Mucosa of rectum (tissue), 2 donors: ENCODE results near the gene EPHB6.

ENCODE experiments used
- H3K27ac ChIP-seq, 2 donors: one replicate each; pipeline ENCODE4 v1.7.0; 2013; ENCODE audit warnings: inconsistent platforms in 2 of 2, low read depth in 2 of 2, low read length in 2 of 2
- H3K27me3 ChIP-seq, 2 donors: one replicate each; pipeline ENCODE4 v1.7.0; 2013; ENCODE audit warnings: low read length in 2 of 2; ENCODE audit not compliant: control insufficient read depth in 2 of 2, insufficient read depth in 2 of 2
- H3K36me3 ChIP-seq, 2 donors: one replicate each; pipeline ENCODE4 v1.7.0; 2013; ENCODE audit warnings: low read length in 2 of 2; ENCODE audit not compliant: control insufficient read depth in 2 of 2, insufficient read depth in 2 of 2
- H3K4me1 ChIP-seq, 2 donors: one replicate each; pipeline ENCODE4 v1.7.0; 2013; ENCODE audit warnings: low read length in 2 of 2, mild to moderate bottlenecking in 1 of 2; ENCODE audit not compliant: control insufficient read depth in 2 of 2, insufficient read depth in 2 of 2
- H3K4me3 ChIP-seq, 2 donors: one replicate each; pipeline ENCODE4 v1.7.0; 2013; ENCODE audit warnings: low read length in 2 of 2
- H3K9ac ChIP-seq, 2 donors: one replicate each; pipeline ENCODE4 v1.7.0; 2013; ENCODE audit warnings: low read length in 2 of 2, low read depth in 1 of 2, mild to moderate bottlenecking in 1 of 2
- H3K9me3 ChIP-seq, 2 donors: one replicate each; pipeline ENCODE4 v1.7.0; 2013; ENCODE audit warnings: low read length in 2 of 2; ENCODE audit not compliant: control insufficient read depth in 2 of 2
- donor health status: healthy.
- donor health status: Normal muscosa, but diverticular disease.

Gene EPHB6

GRCh38 chr7:142812437-142813215 lies 42.2 kb upstream of the EPHB6 start:
- H3K4me3 ChIP-seq = no peak overlapping the region
- peak overlapping the region in 1 of 2 donors; percentile 3 for H3K27ac ChIP-seq
- no peaks in the 10 kb centered on the region for H3K9me3 ChIP-seq
- peaks cover 0 to 2% of the 10 kb centered on the region in 2 donors for H3K27me3 ChIP-seq
- H3K9ac ChIP-seq = no peak overlapping the region
- H3K36me3 ChIP-seq = no peaks in the 10 kb centered on the region
- no peaks in the 10 kb centered on the region for H3K4me1 ChIP-seq

GRCh38 chr7:142813226-142813625 lies 41.6 kb upstream of the EPHB6 start:
- Histone ChIP-seq H3K4me1 (no peaks in the 10 kb centered on the region), H3K27me3 (peaks cover 0 to 2% of the 10 kb centered on the region in 2 donors), H3K4me3 (no peak overlapping the region), H3K9ac (no peak overlapping the region), H3K9me3 (no peaks in the 10 kb centered on the region), H3K27ac (no peak overlapping the region), H3K36me3 (no peaks in the 10 kb centered on the region)

GRCh38 chr7:142813699-142814098 lies 41.2 kb upstream of the EPHB6 start:
- Histone ChIP-seq H3K4me1 (no peaks in the 10 kb centered on the region), H3K4me3 (no peak overlapping the region), H3K27me3 (peaks cover 0 to 2% of the 10 kb centered on the region in 2 donors), H3K9me3 (no peaks in the 10 kb centered on the region), H3K9ac (no peak overlapping the region), H3K27ac (no peak overlapping the region), H3K36me3 (no peaks in the 10 kb centered on the region)

GRCh38 chr7:142814451-142814850 lies 40.4 kb upstream of the EPHB6 start:
- no peak overlapping the region for H3K4me3 ChIP-seq
- no peaks in the 10 kb centered on the region for H3K9me3 ChIP-seq
- no peak overlapping the region for H3K9ac ChIP-seq
- H3K36me3 ChIP-seq = no peaks in the 10 kb centered on the region
- H3K27ac ChIP-seq = no peak overlapping the region
- peaks cover 0 to 2% of the 10 kb centered on the region in 2 donors for H3K27me3 ChIP-seq
- no peaks in the 10 kb centered on the region for H3K4me1 ChIP-seq

- Histone ChIP-seq H3K36me3 (no peaks in the 10 kb centered on the region), H3K9ac (no peak overlapping the region), H3K9me3 (no peaks in the 10 kb centered on the region), H3K4me1 (no peaks in the 10 kb centered on the region), H3K27ac (no peak overlapping the region), H3K27me3 (peaks cover 0 to 2% of the 10 kb centered on the region in 2 donors), H3K4me3 (no peak overlapping the region)
These were observed 39.7 kb upstream of the EPHB6 start for GRCh38 chr7:142815134-142815533.

- Histone ChIP-seq H3K27ac (no peak overlapping the region), H3K9me3 (no peaks in the 10 kb centered on the region), H3K27me3 (peaks cover 0 to 2% of the 10 kb centered on the region in 2 donors), H3K4me1 (no peaks in the 10 kb centered on the region), H3K9ac (no peak overlapping the region), H3K4me3 (no peak overlapping the region), H3K36me3 (no peaks in the 10 kb centered on the region)
These were observed 37.4 kb upstream of the EPHB6 start for GRCh38 chr7:142817506-142817905.

- no peak overlapping the region for H3K4me3 ChIP-seq
- H3K9ac ChIP-seq = no peak overlapping the region
- H3K27ac ChIP-seq = no peak overlapping the region
- no peaks in the 10 kb centered on the region for H3K27me3 ChIP-seq
- H3K36me3 ChIP-seq = no peaks in the 10 kb centered on the region
- no peaks in the 10 kb centered on the region for H3K9me3 ChIP-seq
- H3K4me1 ChIP-seq = no peaks in the 10 kb centered on the region
These were observed 35.3 kb upstream of the EPHB6 start for GRCh38 chr7:142819530-142819929.

GRCh38 chr7:142822714-142823113 lies 32.2 kb upstream of the EPHB6 start:
- no peaks in the 10 kb centered on the region for H3K27me3 ChIP-seq

GRCh38 chr7:142827951-142828500 lies 26.9 kb upstream of the EPHB6 start:
- H3K4me3 ChIP-seq = no peak overlapping the region
- no peak overlapping the region for H3K9ac ChIP-seq
- no peaks in the 10 kb centered on the region for H3K36me3 ChIP-seq
- H3K9me3 ChIP-seq = no peaks in the 10 kb centered on the region
- no peaks in the 10 kb centered on the region for H3K4me1 ChIP-seq
- no peak overlapping the region for H3K27ac ChIP-seq
- no peaks in the 10 kb centered on the region for H3K27me3 ChIP-seq

More at GRCh38 chr7:142822714-142823113, 32.2 kb upstream of the EPHB6 start:
- Histone ChIP-seq H3K9me3 (no peaks in the 10 kb centered on the region), H3K27ac (no peak overlapping the region), H3K4me1 (no peaks in the 10 kb centered on the region), H3K4me3 (no peak overlapping the region), H3K36me3 (no peaks in the 10 kb centered on the region), H3K9ac (no peak overlapping the region)

- Histone ChIP-seq H3K9me3 (no peaks in the 10 kb centered on the region), H3K4me1 (no peaks in the 10 kb centered on the region), H3K36me3 (no peaks in the 10 kb centered on the region), H3K9ac (no peak overlapping the region), H3K4me3 (no peak overlapping the region), H3K27ac (no peak overlapping the region), H3K27me3 (no peaks in the 10 kb centered on the region)
These were observed 22.5 kb upstream of the EPHB6 start for GRCh38 chr7:142832417-142832816.
